Spinal cord (tissue), 10 donors: ENCODE data around the gene MLH3. TPM values are rescaled to one million over a fixed set of nuclear protein-coding genes. Genes with fewer than 3 reads are reported as not detected.

ENCODE experiments used
- DNase-seq, 6 donors: peaks; one replicate each; pipeline versions ENCODE4 v3.0.0 to v3.0.0-alpha.2; 2013 to 2015; ENCODE audit warnings: low spot score in 6 of 6, low read depth in 4 of 6
- H3K27ac ChIP-seq: one replicate; pipeline ENCODE4 v1.5.1; 2013; ENCODE audit warnings: low read depth, low read length, control low read depth
- H3K27me3 ChIP-seq: one replicate; pipeline ENCODE4 v1.6.1; 2013; ENCODE audit warnings: low read length; ENCODE audit not compliant: control insufficient read depth, insufficient read depth
- H3K36me3 ChIP-seq: one replicate; pipeline ENCODE4 v1.6.1; 2013; ENCODE audit warnings: low read length; ENCODE audit not compliant: control insufficient read depth, insufficient read depth
- H3K4me1 ChIP-seq: one replicate; pipeline ENCODE4 v1.6.1; 2013; ENCODE audit warnings: low read length; ENCODE audit not compliant: control insufficient read depth, insufficient read depth
- H3K4me3 ChIP-seq: one replicate; pipeline ENCODE4 v1.5.1; 2013; ENCODE audit warnings: low read depth, low read length, control low read depth
- H3K9me3 ChIP-seq: one replicate; pipeline ENCODE4 v1.6.1; 2013; ENCODE audit warnings: low read length; ENCODE audit not compliant: control insufficient read depth, insufficient read depth
- WGBS: methylation state at CpG from one replicate; pipeline ENCODE4 v1.1.5; 2013; ENCODE audit warnings: missing lambda C conversion rate; ENCODE audit not compliant: insufficient coverage; 5-methylcytosine and 5-hydroxymethylcytosine counted together
- polyA plus RNA-seq, 2 donors: library from polyadenylated mRNA; unstranded; fragments of 120-200 nt; gene quantifications; one replicate each; pipeline ENCODE4 v1.2.1, GENCODE V29; 2013; ENCODE audit not compliant: insufficient read length in 2 of 2
- total RNA-seq, 2 donors: library from RNA; depleted of rRNA in 1 of 2; stranded (reverse); fragments of 120-200 nt in 1 of 2; fragments of >200 nt in 1 of 2; gene quantifications; one replicate each; pipeline versions ENCODE4 v1.2.3 to v1.2.4, GENCODE V29; 2013 to 2014
- donor health status: healthy.

MLH3 gene
- total and polyA plus RNA-seq, 4 donors: 21.4 to 65.8 (median 39.5) TPM

DNA sequence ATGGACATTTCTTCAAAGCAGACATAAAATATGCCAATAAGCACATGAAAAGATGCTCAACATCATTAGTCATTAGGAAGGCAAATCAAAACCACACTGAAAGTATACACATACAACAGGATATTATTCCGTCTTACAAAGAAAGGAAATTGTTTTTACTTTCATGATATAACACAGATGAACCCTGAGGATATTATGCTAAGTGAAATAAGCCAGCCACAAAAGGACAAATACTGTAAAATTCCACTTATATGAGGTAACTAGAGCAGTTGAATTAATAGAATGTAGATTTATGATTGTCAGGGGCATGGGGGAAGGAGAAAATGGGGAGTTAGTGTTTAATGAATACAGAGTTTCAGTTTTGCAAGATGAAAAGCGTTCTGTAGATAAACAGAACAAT, 8.4 kb upstream of the MLH3 start:
- Histone ChIP-seq H3K9me3 (peaks cover 1% of the 10 kb centered on the region), H3K36me3 (peaks cover 2% of the 10 kb centered on the region), H3K4me1 (peaks cover 4% of the 10 kb centered on the region), H3K27ac (no peak overlapping the region), H3K27me3 (no peaks in the 10 kb centered on the region), H3K4me3 (no peak overlapping the region)
- no peak for DNase-seq
- no CpG with 5 or more reads among the region's 2 CpGs for WGBS

DNA sequence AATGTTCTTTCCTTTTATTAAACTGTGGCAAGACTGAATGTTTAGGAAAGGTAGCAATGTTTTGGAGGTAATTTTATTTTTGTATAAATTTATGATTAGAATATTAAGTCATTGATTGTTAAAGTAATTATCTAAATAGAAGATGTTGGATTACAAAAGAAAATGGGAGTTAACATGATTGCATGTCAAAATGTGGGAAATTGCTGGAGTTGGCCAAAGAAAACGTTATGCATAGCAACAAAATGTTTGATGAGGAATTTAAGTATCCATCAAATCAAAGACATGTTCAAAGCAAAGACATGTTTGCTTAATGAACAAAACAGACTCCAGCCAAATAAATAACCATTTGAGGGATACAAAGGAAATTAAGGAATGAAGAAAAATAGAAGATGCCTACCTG, 3.2 kb upstream of the MLH3 start:
- peaks cover 7% of the 10 kb centered on the region for H3K4me1 ChIP-seq
- H3K27me3 ChIP-seq: no peaks in the 10 kb centered on the region
- H3K9me3 ChIP-seq: no peaks in the 10 kb centered on the region
- H3K36me3 ChIP-seq: peaks cover 2% of the 10 kb centered on the region
- no peak for DNase-seq
- no peak overlapping the region for H3K4me3 ChIP-seq
- H3K27ac ChIP-seq: no peak overlapping the region
- WGBS: no CpG with 5 or more reads among the region's 1 CpG

GRCh38 chr14:75053396-75054291, 2.4 kb upstream of the MLH3 start:
- Histone ChIP-seq H3K36me3 (no peaks in the 10 kb centered on the region), H3K4me1 (peaks cover 7% of the 10 kb centered on the region), H3K9me3 (no peaks in the 10 kb centered on the region), H3K27me3 (no peaks in the 10 kb centered on the region), H3K4me3 (no peak overlapping the region), H3K27ac (no peak overlapping the region)
- no peak for DNase-seq
- 38% methylated on average over 1 of the region's 5 CpGs for WGBS

GRCh38 chr14:75051556-75051899, 261 bp upstream of the MLH3 start:
- peaks cover 7% of the 10 kb centered on the region for H3K4me1 ChIP-seq
- H3K4me3 ChIP-seq: peak overlapping the region; percentile 64
- DNase-seq: no peak
- H3K27me3 ChIP-seq: no peaks in the 10 kb centered on the region
- no peaks in the 10 kb centered on the region for H3K9me3 ChIP-seq
- WGBS: no CpG with 5 or more reads among the region's 5 CpGs
- H3K27ac ChIP-seq: peak overlapping the region; percentile 82
- no peaks in the 10 kb centered on the region for H3K36me3 ChIP-seq

DNA sequence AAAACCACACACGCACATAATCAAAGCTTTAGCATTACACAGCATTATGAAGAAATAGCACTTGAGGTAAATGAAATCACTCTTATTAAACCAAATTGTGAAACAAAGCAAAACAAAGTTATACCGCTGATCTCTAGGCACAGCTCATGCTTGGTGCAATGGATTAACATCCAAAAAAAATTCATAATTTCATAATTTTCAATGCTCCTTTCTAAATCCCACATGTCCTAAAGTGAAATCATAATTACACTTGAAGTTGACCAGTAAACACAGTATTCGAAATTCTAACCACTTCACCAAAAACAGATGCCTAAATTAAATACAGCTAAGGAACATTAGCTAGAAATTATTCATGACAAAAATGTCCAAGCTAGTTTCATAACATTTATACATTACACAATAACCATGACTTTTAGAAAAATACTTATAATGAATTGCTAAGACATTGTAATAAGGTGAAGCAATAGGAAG, 1.5 kb downstream of the MLH3 start:
- Histone ChIP-seq H3K9me3 (no peaks in the 10 kb centered on the region), H3K27me3 (no peaks in the 10 kb centered on the region), H3K4me1 (peaks cover 11% of the 10 kb centered on the region), H3K4me3 (no peak overlapping the region), H3K36me3 (no peaks in the 10 kb centered on the region), H3K27ac (no peak overlapping the region)
- 92% methylated on average over 1 of the region's 3 CpGs for WGBS
- DNase-seq: no peak

- WGBS: 72% methylated on average over 5 of the region's 5 CpGs
- Histone ChIP-seq H3K27ac (no peak overlapping the region), H3K36me3 (no peaks in the 10 kb centered on the region), H3K27me3 (no peaks in the 10 kb centered on the region), H3K4me1 (peaks cover 12% of the 10 kb centered on the region), H3K4me3 (no peak overlapping the region), H3K9me3 (no peaks in the 10 kb centered on the region)
- DNase-seq: peak in 1 of 6 donors; percentile 36
Measured at GRCh38 chr14:75049136-75049535, 2.1 kb downstream of the MLH3 start.

DNA sequence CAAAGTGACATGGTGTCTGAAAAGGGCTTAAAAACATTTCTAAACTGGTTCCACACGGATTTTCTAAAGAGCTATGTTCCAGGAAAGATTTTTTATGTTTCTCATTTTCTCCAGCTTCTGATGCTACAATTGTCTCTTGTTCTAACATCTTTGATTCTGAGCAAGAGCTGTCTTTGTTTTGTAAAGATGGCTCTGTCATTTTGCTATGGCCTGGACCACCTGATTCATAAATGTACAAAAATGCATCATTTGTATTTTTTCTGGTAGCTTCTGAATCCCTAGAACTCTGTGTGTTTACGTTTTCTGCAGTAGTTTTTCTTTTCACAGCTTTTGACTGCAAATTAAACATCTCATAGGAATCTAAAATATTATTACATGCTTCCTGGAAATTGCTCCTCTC, 3.2 kb downstream of the MLH3 start:
- no peak for DNase-seq
- no peaks in the 10 kb centered on the region for H3K9me3 ChIP-seq
- no CpG with 5 or more reads among the region's 2 CpGs for WGBS
- H3K36me3 ChIP-seq: no peaks in the 10 kb centered on the region
- no peak overlapping the region for H3K4me3 ChIP-seq
- no peaks in the 10 kb centered on the region for H3K27me3 ChIP-seq
- H3K27ac ChIP-seq: no peak overlapping the region
- H3K4me1 ChIP-seq: peaks cover 12% of the 10 kb centered on the region

- Histone ChIP-seq H3K4me1 (peaks cover 12% of the 10 kb centered on the region), H3K27ac (no peak overlapping the region), H3K27me3 (no peaks in the 10 kb centered on the region), H3K4me3 (no peak overlapping the region), H3K9me3 (no peaks in the 10 kb centered on the region), H3K36me3 (no peaks in the 10 kb centered on the region)
- no peak for DNase-seq
- 80% methylated on average over 1 of the region's 4 CpGs for WGBS
Measured at GRCh38 chr14:75047506-75047905, 3.8 kb downstream of the MLH3 start.

- Histone ChIP-seq H3K4me3 (no peak overlapping the region), H3K9me3 (no peaks in the 10 kb centered on the region), H3K27ac (no peak overlapping the region), H3K36me3 (no peaks in the 10 kb centered on the region), H3K4me1 (peaks cover 12% of the 10 kb centered on the region), H3K27me3 (no peaks in the 10 kb centered on the region)
- 100% methylated on average over 1 of the region's 3 CpGs for WGBS
- DNase-seq: no peak
Measured at GRCh38 chr14:75046899-75047298, 4.4 kb downstream of the MLH3 start.

DNA sequence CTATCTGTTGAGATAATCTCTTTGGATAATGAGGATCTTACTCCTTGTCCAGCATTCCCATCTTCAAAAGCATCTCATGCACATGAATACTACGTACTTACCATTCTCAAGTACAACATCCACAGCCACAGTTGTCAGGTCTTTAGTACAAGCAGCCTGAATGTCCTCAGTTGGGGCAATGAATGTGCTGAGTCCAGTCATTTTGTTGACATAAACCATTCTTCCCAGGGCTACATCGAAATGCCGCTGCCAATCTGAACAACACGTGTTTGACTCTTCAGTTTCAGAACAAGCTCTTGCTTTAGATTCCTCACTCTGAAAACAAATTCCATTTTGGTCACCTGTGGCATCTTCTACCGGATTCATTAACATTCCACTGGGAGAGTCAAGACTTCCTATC, 5.0 kb downstream of the MLH3 start:
- Histone ChIP-seq H3K27ac (no peak overlapping the region), H3K4me1 (peaks cover 12% of the 10 kb centered on the region), H3K4me3 (no peak overlapping the region), H3K27me3 (no peaks in the 10 kb centered on the region), H3K36me3 (peaks cover 4% of the 10 kb centered on the region), H3K9me3 (no peaks in the 10 kb centered on the region)
- no peak for DNase-seq
- WGBS: 96% methylated on average over 4 of the region's 5 CpGs
